ENCODE data around the gene ATP1A3.
A peak's percentile ranks its signal among the peaks of the same experiment; 100 is the strongest.

ATP1A3 gene

GRCh38 chr19:41927497-41928192 lies 66.4 kb downstream of the ATP1A3 start:
- TF ChIP-seq, protein P1, sequence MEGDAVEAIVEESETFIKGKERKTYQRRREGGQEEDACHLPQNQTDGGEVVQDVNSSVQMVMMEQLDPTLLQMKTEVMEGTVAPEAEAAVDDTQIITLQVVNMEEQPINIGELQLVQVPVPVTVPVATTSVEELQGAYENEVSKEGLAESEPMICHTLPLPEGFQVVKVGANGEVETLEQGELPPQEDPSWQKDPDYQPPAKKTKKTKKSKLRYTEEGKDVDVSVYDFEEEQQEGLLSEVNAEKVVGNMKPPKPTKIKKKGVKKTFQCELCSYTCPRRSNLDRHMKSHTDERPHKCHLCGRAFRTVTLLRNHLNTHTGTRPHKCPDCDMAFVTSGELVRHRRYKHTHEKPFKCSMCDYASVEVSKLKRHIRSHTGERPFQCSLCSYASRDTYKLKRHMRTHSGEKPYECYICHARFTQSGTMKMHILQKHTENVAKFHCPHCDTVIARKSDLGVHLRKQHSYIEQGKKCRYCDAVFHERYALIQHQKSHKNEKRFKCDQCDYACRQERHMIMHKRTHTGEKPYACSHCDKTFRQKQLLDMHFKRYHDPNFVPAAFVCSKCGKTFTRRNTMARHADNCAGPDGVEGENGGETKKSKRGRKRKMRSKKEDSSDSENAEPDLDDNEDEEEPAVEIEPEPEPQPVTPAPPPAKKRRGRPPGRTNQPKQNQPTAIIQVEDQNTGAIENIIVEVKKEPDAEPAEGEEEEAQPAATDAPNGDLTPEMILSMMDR (IDR thresholded peaks at IDR 0.05; ENCODE audit: insufficient read depth, low read depth, low read length, missing control alignments): no peak
- DNase-seq (ENCODE audit: low read depth): no peak
- peak overlapping the region; percentile 42 for H3K4me3 ChIP-seq (ENCODE audit: low read depth, low read length)

- H3K4me3 ChIP-seq (ENCODE audit: low read depth, low read length): no peak overlapping the region
- DNase-seq (ENCODE audit: low read depth): no peak
- TF ChIP-seq, protein P1 (IDR thresholded peaks at IDR 0.05; ENCODE audit: insufficient read depth, low read depth, low read length, missing control alignments): no peak
Observed at GRCh38 chr19:41926763-41927496, 67.1 kb downstream of the ATP1A3 start.

DNA sequence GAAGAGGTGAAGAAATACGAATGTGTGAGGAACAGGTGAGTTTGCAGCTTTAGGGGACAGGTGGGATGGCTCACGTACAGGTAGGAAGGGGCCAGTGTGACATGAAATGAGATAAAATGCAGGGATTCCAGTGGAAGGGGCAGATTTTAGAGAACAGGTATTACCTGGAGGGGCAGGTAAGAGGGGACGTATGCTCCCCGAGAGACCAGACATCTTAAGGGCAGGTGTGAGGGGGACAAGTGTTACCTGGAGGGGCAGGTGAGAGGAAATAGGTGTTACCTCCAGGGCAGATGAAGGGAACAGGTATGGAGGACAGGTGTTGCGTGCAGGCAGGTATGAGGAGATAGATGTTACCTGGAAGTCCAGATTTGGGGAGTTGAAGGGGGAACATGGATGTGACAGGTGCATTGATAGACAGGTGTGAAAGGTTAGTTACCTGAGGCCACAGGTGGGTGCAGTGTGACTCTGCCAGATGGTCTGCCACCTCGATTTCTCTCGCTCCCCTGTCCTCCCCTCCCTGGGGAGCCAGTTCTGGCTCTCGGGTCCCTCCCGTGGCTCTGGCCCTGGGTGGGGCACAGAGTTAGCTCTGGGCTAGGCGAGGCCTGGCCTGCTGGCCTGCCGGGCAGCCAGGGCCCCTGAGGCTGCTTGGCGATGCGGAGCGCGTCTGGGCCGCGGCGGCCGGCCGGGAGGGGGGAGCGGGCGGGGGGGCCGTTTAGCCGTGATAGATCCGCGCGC lies 67.8 kb downstream of the ATP1A3 start:
- no peak overlapping the region for H3K4me3 ChIP-seq (ENCODE audit: low read depth, low read length)
- TF ChIP-seq, protein P1 (IDR thresholded peaks at IDR 0.05; ENCODE audit: insufficient read depth, low read depth, low read length, missing control alignments): no peak
- DNase-seq (ENCODE audit: low read depth): no peak

DNA sequence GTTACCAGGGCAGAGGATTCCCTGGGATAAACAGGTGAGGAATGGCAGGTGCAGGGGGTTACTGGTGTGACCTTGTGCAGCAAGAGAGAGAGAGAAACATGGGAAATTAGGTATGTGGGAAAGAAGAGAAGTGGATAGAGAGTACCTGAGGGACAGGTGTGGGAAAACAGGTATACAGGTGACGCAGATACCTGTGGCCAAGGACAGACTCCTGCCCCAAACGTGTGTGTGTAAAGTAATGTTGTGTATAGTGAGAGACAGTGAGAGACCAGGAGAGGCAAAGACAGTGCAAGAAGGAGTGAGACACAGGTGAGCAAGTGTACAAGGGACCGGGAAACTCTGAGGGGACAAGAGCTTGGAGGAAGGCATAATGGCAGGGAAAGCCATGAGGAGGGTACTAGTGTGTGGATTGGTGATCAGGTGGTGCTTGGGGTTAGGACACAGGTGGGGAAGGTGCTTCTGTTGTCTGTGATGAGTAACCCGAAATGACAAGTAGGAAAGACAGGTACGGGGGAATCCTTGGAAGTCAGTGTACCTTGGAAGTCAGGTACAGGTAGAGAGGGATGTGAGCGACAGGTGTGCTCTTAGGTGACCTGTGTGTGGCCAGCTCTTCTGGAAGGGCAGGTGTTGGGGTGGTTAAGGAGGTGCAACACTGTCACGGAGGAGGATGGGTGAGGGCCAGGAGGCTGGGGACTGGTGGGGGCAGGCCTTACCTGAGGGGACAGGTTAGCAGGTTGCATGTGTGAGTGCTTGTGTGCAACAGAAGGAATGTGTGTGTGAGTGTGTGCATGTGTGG lies 68.6 kb downstream of the ATP1A3 start:
- TF ChIP-seq, protein P1 (IDR thresholded peaks at IDR 0.05; ENCODE audit: insufficient read depth, low read depth, low read length, missing control alignments): no peak
- H3K4me3 ChIP-seq (ENCODE audit: low read depth, low read length): no peak overlapping the region
- DNase-seq (ENCODE audit: low read depth): no peak

- TF ChIP-seq, protein P1 (IDR thresholded peaks at IDR 0.05; ENCODE audit: insufficient read depth, low read depth, low read length, missing control alignments): no peak
- no peak for DNase-seq (ENCODE audit: low read depth)
- no peak overlapping the region for H3K4me3 ChIP-seq (ENCODE audit: low read depth, low read length)
Observed at GRCh38 chr19:41924151-41925145, 69.6 kb downstream of the ATP1A3 start.
